NCI-H2227 (cell line): ENCODE measurements around the gene DNAH3.
"Not testable (repeated sequence)": the region's sequence is repeated elsewhere in the genome, so short reads cannot be mapped to it uniquely, and the experiment has no call there.

Experiments used
- DNase-seq: peaks from one replicate; lab custom pipeline; 2025; ENCODE audit not compliant: unreplicated experiment; lab: John Stamatoyannopoulos, UW

Gene DNAH3

DNA sequence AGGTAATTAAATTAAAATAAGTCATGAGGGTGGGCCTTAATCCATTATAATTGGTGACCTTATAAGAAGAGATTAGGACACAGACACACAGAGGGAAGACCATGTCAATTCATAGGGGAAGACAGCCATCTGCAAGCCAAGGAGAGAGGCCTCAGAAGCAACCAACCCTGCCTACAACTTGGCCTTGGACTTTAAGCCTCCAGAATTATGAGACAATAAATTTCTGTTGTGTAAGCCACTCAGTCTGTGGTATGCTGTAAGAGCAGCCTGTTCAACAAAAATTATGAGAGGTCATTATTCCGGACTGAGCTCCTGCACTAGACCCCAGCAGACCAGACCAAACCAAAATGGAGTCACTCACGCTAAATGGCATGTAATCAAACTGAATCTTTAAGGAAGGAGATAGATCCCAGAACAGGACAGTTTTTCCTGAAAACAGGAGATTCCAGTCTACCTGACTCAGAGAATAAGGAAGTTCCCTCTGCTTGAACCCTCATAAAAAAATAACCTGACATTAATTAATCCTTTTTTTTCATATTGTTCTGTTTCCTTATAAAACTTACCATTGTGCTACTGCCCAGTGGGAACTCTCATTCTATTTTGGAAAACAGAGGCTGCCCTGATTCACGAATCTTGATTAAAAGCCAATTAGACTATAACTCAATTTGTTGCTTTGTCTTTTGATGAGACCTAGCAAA is 74.3 kb downstream of the DNAH3 start:
- no peak for DNase-seq

DNA sequence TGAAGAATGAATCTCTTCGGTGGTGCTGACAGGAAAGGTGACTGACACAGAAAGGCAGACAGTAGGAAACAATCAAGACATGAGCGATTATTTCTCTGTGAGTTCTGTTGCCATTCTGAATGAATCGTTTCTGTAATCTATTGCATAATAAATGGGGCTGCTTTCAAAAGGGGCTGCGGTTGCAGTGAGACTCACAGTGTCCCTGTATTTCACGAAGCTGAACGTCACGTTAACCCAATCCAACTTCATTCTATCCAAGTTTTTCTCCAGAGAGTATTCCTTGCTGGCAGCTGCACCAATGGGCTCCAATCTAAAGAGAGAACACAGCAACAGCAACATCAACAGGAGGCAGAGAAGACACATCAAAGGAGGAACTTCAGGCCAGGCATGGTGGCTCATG is 75.4 kb downstream of the DNAH3 start:
- DNase-seq = no peak

DNA sequence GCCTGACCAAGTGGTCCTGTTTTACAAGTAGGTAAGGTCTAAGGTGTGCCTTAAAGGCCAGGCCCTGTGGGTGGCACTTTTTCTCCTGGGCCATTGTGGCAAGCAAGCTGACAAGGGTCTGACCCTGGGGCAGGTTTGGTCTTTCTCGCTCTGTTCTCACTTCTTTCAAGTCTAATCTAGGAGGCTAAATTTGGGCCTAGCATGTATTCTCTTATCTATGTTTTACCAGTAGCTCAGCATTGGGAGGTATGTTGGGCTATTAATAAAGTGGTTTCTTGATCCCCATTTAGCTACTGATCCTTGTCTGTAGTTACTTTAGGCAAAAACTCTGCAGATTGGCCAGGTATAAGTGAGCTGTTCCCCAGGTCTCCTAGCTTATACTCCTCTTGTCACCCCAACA is 77.7 kb downstream of the DNAH3 start:
- DNase-seq = no peak

DNA sequence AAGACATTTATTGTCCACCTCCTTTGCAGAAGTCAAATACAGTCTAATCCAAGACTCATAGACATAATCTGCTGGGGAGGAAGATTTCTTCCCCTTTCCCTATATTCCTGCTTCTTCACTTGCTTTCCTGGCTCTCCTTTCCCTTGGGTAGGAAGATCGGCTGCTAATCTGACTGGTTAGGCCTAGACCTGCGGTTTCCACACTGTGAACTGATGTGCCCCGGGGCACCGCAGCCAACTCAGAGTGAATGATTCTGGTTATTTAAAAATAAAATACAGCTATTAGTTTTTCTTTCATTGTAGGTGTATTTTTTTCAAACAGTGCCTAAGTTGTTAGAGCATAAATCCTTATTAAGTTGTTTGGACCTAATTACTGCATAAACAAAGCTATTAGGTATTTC is 78.9 kb downstream of the DNAH3 start:
- no peak for DNase-seq

DNA sequence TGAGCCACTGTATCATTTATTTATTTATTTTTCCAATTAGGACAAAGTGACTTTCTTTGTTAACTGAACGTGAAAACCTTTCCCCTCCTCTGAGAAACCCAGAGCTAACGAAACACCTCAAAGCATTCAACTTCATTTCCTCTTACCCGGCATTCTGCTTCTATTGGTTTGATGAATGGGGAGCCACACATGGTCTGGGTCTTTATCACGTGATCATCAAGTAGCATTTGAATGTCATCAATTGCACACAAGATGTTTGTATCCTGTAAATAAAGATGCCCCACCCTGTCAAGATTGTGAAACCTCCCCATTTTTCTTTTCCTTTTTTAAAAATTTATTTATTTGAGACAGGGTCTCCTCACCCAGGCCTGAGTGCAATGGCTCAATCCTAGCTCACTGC is 80.1 kb downstream of the DNAH3 start:
- DNase-seq = no peak

DNA sequence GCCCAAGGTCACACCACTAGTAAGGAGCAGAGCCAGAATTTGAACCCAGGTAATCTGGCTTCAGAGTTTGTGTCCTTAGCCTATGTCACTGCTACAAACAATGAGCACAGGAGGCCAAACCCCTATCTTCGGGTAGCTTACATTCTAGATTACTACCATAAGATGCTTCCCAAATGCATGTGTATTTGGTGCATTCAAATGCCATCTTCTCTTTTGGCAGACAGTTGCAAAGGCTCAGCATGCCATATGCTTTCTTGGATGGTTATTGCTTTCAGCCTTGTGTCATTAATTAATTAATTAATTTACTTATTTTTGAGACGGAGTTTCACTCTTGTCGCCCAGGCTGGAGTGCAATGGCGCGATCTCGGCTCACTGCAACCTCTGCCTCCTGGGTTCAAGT is 80.7 kb downstream of the DNAH3 start:
- DNase-seq = no peak

DNA sequence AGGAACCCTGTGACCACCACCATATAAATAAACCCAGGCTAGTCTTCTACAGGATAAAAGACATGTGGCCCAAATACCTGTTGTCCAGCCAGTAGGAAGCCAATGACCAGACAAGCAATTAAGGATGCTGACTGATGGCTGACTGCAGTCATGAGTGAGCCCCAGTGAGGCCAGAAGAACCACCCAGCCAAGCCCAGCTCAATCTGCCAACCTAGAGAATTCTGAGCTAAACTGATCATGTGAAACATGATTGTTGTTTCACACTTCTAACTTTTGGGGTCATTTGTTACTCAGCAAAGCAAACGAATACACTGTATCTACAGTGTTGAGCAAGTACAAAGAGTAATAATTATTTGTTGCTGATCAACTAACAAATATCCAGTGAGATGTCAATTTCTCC is 86.4 kb downstream of the DNAH3 start:
- DNase-seq = no peak

DNA sequence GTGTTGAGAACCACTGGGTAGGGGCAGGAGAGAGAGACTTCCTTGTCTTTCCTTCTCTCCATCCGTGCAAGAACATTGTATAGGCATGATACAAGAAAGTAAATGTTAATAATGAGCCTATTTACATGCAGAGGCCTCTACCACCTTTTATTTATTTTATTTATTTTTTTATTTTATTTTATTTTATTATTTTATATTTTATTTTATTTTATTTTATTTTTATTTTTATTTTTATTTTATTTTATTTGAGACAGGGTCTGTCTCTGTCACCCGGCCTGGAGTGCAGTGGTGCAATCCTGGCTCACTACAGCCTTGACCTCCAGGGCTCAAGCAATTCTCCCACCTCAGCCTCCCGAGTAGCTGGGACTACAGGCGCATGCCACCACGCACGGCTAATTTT is 87.3 kb downstream of the DNAH3 start:
- DNase-seq = not testable (repeated sequence)

DNA sequence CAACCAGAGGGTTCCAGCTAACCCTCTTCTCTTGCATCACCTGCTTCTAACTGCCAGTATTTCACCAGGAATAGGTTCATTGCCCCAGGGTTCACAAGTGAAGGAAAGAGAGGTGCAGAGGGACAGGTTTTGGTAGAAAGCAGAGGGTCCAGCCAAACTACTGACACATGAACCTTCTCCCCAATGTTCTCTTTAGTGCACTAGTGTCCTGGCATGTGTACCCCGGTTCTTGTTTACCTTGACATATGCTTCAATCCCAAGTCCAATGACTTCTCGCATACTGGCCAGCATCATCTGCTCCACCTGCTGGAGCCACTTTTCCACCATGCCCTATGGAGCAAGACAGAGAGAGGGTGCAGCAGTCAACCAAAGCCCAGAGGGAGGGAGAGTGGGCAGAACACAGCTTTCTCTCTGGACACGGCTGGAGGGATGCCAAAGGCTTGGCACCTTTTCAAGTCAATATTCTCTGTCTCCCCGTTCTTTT is 90.6 kb downstream of the DNAH3 start:
- no peak for DNase-seq

DNA sequence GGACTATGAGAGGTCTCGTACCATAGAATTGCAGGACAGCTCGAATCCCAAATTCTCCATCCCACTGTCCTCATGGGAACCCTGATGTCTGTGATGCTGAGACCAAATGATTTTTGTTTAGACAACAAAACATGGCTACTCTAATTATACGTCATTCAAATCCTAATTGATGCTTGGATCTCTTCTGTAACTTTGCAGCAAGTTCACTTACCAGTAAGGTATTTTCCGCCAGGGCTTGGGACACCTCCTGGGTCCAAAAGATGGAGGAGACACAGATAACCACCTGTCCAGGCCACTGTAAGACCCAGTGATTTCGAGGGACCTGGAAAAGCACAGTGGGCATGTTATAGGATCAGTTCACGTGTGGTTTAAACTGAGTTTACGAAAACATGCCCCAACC is 92.8 kb downstream of the DNAH3 start:
- DNase-seq = no peak

DNA sequence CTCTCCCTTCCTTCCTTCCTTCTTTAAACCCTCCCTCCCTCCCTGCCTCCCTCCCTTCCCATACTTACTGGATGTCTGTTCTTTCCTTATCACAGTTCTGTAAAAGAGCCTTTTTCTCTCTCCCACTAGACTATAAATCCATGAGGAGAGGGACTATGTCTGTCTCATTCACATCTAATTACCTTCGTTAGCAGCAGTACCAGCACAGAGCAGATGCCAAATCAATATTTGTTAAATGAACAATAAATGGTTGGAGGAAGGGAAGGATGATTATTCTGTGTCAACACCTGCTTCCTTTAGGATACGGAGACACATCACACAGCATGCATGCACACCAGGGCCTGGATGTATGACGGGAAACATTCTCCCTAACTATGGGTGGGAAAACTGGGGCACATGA is 94.2 kb downstream of the DNAH3 start:
- DNase-seq = no peak

DNA sequence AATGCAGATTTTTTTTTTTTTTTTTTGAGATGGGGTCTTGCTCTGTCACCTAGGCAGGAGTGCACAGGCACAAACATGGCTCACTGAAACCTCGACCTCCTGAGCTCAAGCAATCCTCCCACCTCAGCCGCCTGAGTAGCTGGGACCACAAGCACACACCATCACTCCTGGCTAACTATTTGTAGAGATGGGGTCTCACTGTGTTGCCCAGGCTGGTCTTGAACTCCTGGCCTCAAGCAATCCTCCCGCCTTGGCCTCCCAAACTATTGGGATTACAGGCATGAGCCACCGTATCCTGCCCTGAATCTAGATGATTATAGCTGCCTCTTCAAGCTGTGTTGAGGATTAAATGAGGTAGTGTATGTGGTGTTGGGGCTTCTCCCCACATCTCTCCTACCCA is 94.9 kb downstream of the DNAH3 start:
- not testable (repeated sequence) for DNase-seq

DNA sequence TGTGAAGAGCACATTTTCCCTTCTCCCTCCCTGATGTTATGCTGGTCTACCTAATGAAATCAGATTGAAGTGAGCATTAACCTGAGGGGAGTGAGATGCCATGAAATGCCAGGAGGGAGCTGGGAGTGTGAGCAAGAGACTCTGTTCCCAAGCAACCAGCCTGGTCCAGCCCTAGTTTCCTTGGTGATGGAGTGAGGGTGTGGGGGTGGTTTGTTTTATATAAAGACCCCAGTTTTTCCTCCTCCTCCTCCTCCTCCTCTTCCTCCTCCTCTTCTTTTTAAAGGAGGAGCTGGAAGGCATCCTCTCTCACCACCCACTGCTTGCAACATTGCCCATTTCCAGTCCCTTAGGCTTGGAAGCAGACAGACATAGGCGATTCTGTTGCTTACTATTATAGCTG is 97.1 kb downstream of the DNAH3 start:
- no peak for DNase-seq

DNA sequence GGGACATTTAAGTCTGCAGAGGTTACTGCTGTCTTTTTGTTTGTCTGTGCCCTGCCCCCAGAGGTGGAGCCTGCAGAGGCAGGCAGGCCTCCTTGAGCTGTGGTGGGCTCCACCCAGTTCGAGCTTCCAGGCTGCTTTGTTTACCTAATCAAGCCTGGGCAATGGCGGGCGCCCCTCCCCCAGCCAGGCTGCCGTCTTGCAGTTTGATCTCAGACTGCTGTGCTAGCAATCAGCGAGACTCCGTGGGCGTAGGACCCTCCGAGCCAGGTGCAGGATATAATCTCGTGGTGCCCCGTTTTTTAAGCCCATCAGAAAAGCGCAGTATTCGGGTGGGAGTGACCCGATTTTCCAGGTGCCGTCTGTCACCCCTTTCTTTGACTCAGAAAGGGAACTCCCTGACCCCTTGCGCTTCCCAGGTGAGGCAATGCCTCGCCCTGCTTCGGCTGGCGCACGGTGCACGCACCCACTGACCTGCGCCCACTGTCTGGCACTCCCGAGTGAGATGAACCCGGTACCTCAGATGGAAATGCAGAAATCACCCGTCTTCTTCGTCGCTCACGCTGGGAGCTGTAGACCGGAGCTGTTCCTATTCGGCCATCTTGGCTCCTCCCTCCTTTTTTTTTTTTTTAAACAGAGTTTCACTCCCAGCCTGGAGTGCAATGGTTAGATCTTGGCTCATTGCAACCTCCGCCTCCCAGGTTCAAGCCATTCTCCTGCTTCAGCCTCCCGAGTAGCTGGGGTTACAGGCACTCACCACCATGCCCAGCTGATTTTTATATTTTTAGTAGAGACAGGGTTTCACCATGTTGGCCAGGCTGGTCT is 102.3 kb downstream of the DNAH3 start:
- DNase-seq = not testable (repeated sequence)

DNA sequence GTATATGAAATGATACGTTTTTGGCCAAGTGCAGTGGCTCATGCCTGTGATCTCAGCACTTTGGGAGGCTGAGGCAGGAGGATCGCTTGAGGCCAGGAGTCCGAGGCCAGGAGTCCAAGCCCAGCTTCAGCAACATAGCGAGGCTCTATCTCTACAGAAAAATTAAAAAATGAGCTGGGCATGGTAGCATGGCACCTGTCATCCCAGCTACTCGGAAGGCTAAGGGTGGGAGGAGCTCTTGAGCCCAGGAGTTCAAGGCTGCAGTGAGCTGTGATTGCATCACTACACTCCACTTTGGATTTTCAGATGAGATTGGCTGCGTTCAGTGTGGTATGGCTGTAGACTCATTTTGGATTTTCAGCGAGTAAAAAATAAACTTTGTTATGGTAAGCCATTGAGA is 112.4 kb downstream of the DNAH3 start:
- DNase-seq = no peak

DNA sequence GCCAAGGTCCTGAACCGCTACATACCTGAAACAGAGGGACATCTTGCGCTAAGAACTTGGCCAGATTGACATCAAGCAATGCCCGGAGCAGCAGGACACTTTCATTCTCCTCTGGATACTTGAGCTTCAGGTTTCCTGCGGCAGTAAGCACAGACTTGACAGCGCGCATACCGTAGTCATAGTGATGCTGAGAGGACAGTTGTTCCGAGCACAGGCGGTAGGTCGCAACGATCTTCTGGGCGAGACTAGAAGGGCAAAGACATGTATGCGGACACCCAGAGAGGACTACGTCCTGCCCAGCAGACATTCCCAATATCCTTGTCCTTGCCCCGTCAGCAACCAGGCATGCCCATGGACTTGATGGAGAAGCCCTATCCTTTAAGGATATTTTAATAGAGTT is 112.9 kb downstream of the DNAH3 start:
- no peak for DNase-seq

DNA sequence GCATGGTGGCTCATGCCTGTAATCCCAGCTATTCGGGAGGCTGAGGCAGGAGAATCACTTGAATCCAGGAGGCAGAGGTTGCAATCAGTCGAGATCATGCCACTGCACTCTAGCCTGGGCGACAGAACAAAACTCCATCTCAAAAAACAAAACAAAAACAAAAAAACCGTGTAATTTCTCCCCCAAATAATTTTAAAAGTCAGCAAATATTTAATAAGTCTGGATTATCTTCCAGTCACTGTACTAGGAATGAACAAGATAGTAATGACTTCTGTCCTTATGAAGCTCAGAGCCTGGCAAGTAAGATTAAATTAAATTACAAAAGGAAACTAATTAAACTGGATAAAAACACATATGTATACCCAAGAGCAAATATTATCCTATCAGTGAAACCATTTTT is 113.5 kb downstream of the DNAH3 start:
- no peak for DNase-seq

DNA sequence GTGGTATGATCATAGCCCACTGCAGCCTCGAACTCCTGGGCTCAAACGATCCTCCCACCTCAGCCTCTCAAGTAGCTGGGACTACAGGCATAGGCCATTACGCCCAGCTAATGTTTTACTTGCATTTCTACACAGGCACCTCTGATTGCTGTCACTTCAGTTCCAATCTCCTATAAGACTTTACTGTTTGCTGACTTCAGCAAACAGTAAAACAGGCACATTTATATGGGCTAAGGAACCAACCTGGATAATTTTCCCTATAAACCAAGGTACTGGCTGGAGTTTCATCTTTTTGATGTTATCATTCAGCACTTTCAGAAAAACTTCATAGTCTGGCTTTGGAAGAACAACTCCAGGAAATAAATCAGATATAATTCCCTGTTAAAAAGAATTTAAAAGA is 114.2 kb downstream of the DNAH3 start:
- no peak for DNase-seq

DNA sequence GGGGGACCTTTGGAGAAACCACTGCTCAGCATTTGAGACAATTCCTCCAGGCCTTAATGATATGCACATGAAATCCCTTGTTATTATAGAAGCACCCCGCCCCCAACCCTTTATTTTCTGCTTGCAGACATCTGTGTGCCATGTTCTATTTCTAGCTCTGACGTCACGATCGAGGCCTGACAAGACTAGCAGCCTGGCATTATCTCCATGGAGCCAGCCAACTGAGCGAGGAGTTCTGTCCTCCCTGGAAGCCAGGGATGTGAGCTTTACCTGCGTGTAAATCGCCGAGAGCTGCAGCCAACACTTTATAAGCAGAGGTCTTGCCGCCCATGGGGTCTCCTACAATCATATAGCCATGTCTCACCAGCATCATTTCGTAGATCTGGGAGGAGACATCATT is 116.9 kb downstream of the DNAH3 start:
- peak; percentile 92 for DNase-seq

DNA sequence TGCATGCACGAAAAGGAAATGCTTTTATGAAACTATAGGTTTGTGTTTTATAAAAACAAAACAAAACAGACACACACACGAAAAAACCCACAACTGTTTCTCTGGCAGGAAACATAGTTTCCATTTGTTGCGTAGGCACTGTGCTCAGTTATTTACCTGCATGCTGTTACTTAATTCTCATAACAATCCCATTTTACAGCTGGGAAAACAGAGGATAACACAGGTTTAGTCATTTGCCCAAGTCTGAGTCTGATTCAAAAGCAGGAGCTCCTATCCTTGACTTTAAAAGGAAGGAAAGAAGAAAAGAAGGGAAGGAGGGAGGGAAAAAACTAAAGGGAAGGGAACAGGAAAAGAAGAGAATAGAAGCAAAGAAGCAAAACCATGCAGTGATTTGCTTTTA is 117.4 kb downstream of the DNAH3 start:
- no peak for DNase-seq

DNA sequence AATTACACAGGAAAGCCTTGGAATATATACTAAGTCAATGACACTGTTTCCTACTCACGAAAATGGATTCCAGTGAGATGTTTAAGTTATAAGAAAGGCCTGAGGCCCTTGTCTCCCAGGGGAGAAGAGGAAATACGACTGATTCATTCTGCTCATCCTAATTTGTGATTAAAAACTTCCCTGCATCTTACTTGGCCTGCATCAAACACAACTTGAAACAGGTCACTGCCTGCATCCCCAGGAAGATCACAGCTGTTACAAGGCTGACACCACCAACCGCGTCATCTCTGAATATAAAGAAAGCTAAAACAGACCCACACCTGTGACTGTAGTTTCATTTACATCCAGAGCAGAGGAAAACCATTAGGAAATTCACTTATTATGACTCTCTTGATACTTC is 121.9 kb downstream of the DNAH3 start:
- no peak for DNase-seq

DNA sequence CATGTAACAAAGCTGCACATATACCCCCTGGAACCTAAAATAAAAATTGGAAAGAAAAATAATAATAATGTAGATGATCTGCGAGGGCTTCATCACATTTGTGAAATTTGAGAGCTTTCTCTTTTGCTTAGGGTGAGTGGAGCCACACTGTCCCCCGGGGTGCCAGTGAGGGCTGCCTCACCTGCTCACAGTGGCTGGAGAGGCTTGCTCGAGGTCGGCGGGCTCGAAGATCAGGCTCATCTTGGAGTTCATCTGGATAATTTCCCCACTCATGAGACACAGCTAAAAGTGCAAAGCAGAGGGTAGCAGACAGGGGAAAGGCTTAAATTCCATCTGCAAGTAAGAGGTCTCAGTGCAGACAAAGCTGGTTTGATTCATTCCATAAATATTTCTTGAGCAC is 123.8 kb downstream of the DNAH3 start:
- DNase-seq = no peak
